ENCODE measurements around the gene BORCS6.
"Not testable (repeated sequence)": the region's sequence is repeated elsewhere in the genome, so short reads cannot be mapped to it uniquely, and the experiment has no call there.

Gene BORCS6

GRCh38 chr17:8189711-8190477, at the start of gene BORCS6:
Gene BORCS6 (minus strand): TSS chr17:8190180. CDS start chr17:8190140, 40 bp downstream.
- peak; percentile 98 for DNase-seq

DNA sequence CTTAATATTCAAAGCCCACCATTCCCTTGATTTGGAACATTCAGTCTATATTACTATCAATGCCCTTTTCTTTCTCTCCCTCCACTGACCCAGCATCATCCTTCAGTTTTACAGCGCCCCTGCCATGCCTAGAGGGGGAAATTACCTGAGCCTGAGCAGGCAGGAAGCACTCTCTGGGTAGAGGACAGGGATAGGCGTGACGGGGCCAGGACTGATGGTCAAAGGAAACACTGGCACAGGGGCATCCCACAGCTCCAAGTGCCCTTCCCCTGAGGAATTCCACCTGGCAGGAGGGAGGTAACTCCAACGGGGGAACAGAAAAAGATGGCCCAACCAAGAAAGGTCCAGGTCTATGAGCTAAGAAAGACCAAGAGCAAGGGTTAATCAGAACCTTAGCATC, 47.9 kb upstream of the BORCS6 start:
- no peak for DNase-seq

- DNase-seq: no peak
These were observed 47.2 kb upstream of the BORCS6 start for GRCh38 chr17:8237175-8237574.

GRCh38 chr17:8235676-8236075, 45.7 kb upstream of the BORCS6 start:
- DNase-seq: no peak

- DNase-seq: no peak
These were observed 44.6 kb upstream of the BORCS6 start for GRCh38 chr17:8234361-8235270.

- DNase-seq: no peak
These were observed 41.7 kb upstream of the BORCS6 start for GRCh38 chr17:8231701-8232100.

GRCh38 chr17:8227238-8227581, 37.2 kb upstream of the BORCS6 start:
- no peak for DNase-seq

GRCh38 chr17:8226536-8227237, 36.7 kb upstream of the BORCS6 start:
- peak; percentile 91 for DNase-seq

DNA sequence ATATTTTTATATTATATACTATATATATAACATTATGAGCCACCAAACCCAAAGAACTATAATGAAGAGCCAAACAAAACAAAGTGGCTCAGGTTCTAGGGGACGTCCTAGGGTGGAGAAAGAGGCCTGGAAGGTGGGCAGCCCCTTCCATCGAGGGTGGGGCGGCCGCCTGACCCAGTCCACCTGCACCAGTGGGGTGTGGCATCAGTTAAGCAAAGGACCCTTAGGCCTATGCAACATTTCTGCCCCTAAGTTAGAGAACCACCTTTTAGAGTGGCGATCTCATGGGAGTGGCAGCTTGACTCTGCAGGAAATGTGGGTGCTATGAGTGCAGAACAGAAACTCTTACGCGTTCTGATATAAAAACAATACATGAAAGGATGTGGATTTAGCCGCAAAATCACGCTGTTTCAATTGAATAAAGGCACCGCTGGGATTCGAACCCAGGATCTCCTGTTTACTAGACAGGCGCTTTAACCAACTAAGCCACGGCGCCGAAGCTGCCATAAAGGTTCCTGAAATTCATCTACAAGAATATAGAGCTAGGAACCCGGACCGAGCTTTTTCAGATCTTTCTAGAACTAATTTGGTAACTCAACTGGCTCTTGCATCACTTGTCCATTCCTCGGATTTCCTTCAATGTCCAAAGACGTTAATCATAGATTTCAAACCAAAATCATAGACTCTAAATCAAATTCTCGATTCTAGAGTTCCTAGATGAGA, 36.0 kb upstream of the BORCS6 start:
- peak; percentile 78 for DNase-seq

DNA sequence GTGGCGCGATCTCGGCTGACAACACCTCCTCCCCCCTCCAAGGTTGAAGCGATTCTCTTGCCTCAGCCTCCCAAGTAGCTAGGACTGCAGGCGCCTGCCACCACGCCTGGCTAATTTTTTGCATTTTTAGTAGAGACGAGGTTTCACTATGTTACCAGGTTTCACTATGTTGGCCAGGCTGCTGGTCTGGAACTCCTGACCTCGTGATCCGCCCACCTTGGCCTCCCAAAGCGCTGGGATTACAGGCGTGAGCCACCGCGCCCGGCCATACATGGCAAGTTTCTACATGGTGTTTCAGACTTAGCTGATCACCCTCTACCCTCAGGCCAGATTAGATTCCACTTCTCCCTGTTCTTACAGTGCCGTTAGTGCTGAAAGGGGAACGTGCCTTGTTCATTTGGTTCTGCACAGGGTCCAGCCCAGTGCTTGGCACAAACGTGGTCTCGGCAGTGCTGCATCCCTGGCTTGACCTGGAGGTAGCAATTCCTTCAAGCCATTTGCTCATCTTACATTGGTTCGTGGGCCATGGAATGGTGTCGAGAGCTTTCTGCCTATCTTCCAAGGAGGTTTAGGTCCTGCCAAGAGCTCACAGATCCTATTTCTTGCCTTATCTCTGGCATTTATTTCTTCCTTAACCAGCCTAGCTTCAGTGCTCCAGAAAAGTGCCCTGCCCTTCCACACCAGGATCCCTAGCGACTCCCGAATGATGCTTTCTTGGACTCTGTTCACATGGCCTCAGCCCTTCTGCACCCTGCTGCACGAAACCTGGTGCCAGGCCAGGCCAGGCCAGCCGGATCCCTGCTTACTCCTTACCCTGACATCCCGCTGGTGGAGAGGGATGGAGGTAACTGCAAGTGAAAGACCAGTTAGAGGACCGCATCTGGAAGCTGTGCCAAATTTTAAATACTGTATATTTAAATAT, 35.2 kb upstream of the BORCS6 start:
- no peak for DNase-seq

- peak; percentile 52 for DNase-seq
These were observed 33.6 kb upstream of the BORCS6 start for GRCh38 chr17:8223356-8224126.

- peak; percentile 95 for DNase-seq
These were observed 32.8 kb upstream of the BORCS6 start for GRCh38 chr17:8222630-8223355.

DNA sequence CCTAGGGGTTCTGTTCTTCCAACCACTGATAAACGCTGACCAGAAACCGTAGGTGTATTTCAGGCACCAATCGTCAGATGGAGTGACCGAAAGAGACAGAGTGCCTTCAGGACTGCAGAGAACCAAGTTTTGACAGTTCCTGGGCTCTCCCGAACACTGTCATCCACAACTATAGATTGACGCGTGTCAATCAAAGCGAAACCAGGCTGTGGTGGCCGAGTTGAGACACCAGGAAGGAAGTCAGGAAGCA, 32.3 kb upstream of the BORCS6 start:
- DNase-seq: peak; percentile 88

DNA sequence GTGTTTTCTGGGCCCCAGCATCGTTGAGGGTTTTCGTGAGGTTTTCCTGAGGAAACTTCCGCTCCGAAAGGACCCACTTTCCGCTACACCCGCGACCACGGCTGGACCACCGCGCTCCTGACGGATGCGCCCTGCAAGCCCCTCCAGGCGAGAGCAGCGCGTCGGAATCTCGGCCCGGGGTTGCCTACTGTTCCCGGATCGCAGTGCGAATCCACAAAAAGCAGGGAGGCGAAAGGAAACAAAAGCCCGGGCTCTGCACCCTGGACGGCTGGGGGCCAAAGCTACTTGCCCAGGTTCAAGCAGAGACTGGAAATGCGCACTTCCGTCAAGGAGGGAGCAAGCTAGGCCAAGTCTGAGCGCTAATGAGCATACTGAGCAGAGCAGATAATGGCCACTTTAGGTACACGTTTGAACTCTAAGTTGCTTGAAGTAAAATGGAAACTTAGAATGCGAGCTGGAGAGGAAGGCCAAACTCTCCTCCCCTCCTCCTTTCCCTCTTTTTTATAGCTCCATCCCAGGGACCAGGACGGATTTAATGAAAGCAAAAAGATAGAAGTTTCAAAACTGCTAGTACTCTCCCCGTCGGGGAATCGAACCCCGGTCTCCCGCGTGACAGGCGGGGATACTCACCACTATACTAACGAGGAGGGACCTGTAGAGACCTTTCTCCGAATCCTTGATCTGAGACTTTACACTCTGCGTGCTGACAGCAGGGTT, 31.8 kb upstream of the BORCS6 start:
- DNase-seq: peak; percentile 89

- DNase-seq: peak; percentile 92
These were observed 31.0 kb upstream of the BORCS6 start for GRCh38 chr17:8220783-8221662.

DNA sequence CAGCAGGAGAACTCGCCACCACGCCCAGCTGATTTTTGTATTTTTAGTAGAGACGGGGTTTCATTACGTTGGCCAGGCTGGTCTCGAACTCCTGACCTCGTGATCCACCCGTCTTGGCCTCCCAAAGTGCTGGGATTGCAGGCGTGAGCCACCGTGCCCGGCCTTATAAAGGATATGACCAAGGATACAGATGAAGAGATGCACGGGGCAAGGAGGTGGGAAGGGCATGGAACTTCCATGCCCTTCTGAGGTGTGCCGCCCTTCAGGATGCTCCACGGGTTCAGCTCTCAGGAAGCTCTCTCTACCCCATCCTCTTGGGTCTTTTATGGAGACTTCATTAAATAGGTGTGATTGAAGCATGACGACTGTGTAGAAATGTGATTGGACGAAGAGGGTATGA, 24.0 kb upstream of the BORCS6 start:
- DNase-seq: not testable (repeated sequence)

GRCh38 chr17:8212312-8213180, 22.6 kb upstream of the BORCS6 start:
- DNase-seq: no peak
